H1 (cell line): ENCODE results near the gene CDKN1B. TPM values are rescaled to one million over a fixed set of nuclear protein-coding genes. Genes with fewer than 3 reads are reported as not detected.

Source experiments
- CTCF ChIA-PET: fragments of 300-600 bp; sonication (Branson Sonifier 250); formaldehyde crosslinking; loops from one replicate; lab custom pipeline; 2021; ENCODE audit not compliant: partially characterized antibody; lab: Charles Lee
- POLR2A ChIA-PET: fragments of 300-600 bp; sonication (Branson Sonifier 250); formaldehyde crosslinking; loops from one replicate; lab custom pipeline; 2021; ENCODE audit warnings: inconsistent platforms; ENCODE audit not compliant: partially characterized antibody; lab: Charles Lee
- DNase-seq, 2 experiments: peaks; one replicate each; pipeline versions ENCODE4 v3.0.0 to v3.0.0-alpha.2; 2010 to 2022; ENCODE audit warnings: low spot score in 2 of 2, low read depth in 1 of 2, mixed read lengths in 1 of 2
- FAIRE-seq: peaks from 2 replicates; lab custom pipeline; 2011; peaks lifted over from hg19 to GRCh38; lab: Jason Lieb, UNC
- H2AFZ ChIP-seq: 2 replicates; pipeline ENCODE4 v1.8.1; 2012; ENCODE audit warnings: low read length, inconsistent platforms
- H2AK5ac ChIP-seq: 2 replicates; pipeline ENCODE4 v1.6.1; 2013; ENCODE audit warnings: low read depth, low read length
- H2BK120ac ChIP-seq: replicated peaks from 2 replicates; pipeline ENCODE3; 2013; ENCODE audit warnings: low read depth, low read length, inconsistent platforms
- H2BK12ac ChIP-seq: 2 replicates; pipeline ENCODE4 v1.6.1; 2013; ENCODE audit warnings: low read depth, low read length
- H2BK15ac ChIP-seq: 2 replicates; pipeline ENCODE4 v1.6.1; 2013; ENCODE audit warnings: low read length
- H2BK20ac ChIP-seq: 2 replicates; pipeline ENCODE4 v1.6.1; 2013; ENCODE audit warnings: low read length
- H2BK5ac ChIP-seq: 2 replicates; pipeline ENCODE4 v1.6.1; 2013; ENCODE audit warnings: low read depth, low read length
- H3K14ac ChIP-seq: 2 replicates; pipeline ENCODE4 v1.6.1; 2013; ENCODE audit warnings: inconsistent platforms; ENCODE audit not compliant: insufficient read length
- H3K18ac ChIP-seq: 2 replicates; pipeline ENCODE4 v1.6.1; 2013; ENCODE audit warnings: low read length; ENCODE audit errors: extremely low read depth
- H3K23ac ChIP-seq: 2 replicates; pipeline ENCODE4 v1.6.1; 2013; ENCODE audit warnings: inconsistent platforms; ENCODE audit not compliant: insufficient read length
- H3K23me2 ChIP-seq: 2 replicates; pipeline ENCODE4 v1.6.1; 2013; ENCODE audit warnings: low read depth, low read length
- H3K27ac ChIP-seq: 2 replicates; pipeline ENCODE4 v1.6.1; 2011; ENCODE audit warnings: low read depth, low read length, inconsistent platforms
- H3K27me3 ChIP-seq, 4 experiments: replicated peaks in 1 of 4; 1 replicate in 1 of 4; 2 replicates in 3 of 4; pipeline versions ENCODE4 v1.6.1 to v1.8.1; 2011 to 2013; ENCODE audit warnings: low read length in 3 of 4, mild to moderate bottlenecking in 3 of 4, inconsistent platforms in 2 of 4, mixed read lengths in 2 of 4, moderate library complexity in 1 of 4; ENCODE audit not compliant: control insufficient read depth in 3 of 4, insufficient read depth in 3 of 4; ENCODE audit errors: extremely low read depth in 1 of 4
- H3K36me3 ChIP-seq, 4 experiments: 2 replicates each; pipeline versions ENCODE4 v1.6.1 to v1.8.1; 2011 to 2013; ENCODE audit warnings: mild to moderate bottlenecking in 4 of 4, low read length in 3 of 4, moderate library complexity in 2 of 4, control low read depth in 1 of 4, inconsistent platforms in 1 of 4; ENCODE audit not compliant: insufficient read depth in 4 of 4, control insufficient read depth in 2 of 4
- H3K4ac ChIP-seq: replicated peaks from 2 replicates; pipeline ENCODE3; 2013; ENCODE audit warnings: low read length, low read depth, mixed read lengths, inconsistent platforms; ENCODE audit not compliant: insufficient read length
- H3K4me1 ChIP-seq, 4 experiments: replicated peaks in 1 of 4; 1 replicate in 1 of 4; 2 replicates in 3 of 4; pipeline versions ENCODE4 v1.6.1 to v1.8.1; 2011 to 2013; ENCODE audit warnings: low read length in 3 of 4, inconsistent platforms in 2 of 4, mixed read lengths in 1 of 4; ENCODE audit not compliant: insufficient read depth in 4 of 4, control insufficient read depth in 3 of 4
- H3K4me2 ChIP-seq, 2 experiments: 2 replicates each; pipeline versions ENCODE4 v1.6.1 to v1.8.1; 2011 to 2013; ENCODE audit warnings: low read depth in 2 of 2, low read length in 2 of 2, control low read depth in 1 of 2, inconsistent platforms in 1 of 2, mild to moderate bottlenecking in 1 of 2; ENCODE audit not compliant: insufficient read depth in 1 of 2
- H3K4me3 ChIP-seq, 4 experiments: fragments of 200-600, 300-600 bp in 1 of 4; sonication (generic), shearing (Covaris generic), sonication (Bioruptor Twin) in 1 of 4; 2 replicates each; pipeline versions ENCODE4 v1.5.1 to v1.8.1; 2011 to 2016; ENCODE audit warnings: low read length in 4 of 4, low read depth in 3 of 4, control low read depth in 2 of 4, inconsistent platforms in 2 of 4, mild to moderate bottlenecking in 2 of 4, mixed read lengths in 1 of 4, moderate library complexity in 1 of 4; ENCODE audit not compliant: insufficient read depth in 2 of 4; ENCODE audit errors: extremely low read depth in 1 of 4
- H3K56ac ChIP-seq: replicated peaks from 2 replicates; pipeline ENCODE3; 2013; ENCODE audit warnings: low read depth, mild to moderate bottlenecking, mixed read lengths, low read length, inconsistent platforms; ENCODE audit not compliant: insufficient read length
- H3K79me1 ChIP-seq: 2 replicates; pipeline ENCODE4 v1.6.1; 2013; ENCODE audit warnings: low read depth, low read length, control low read depth
- H3K79me2 ChIP-seq, 2 experiments: 2 replicates each; pipeline versions ENCODE4 v1.6.1 to v1.8.1; 2012 to 2013; ENCODE audit warnings: low read length in 2 of 2, mild to moderate bottlenecking in 2 of 2, inconsistent platforms in 1 of 2; ENCODE audit not compliant: insufficient read depth in 2 of 2, control insufficient read depth in 1 of 2
- H3K9ac ChIP-seq, 4 experiments: replicated peaks in 1 of 4; 1 replicate in 1 of 4; 2 replicates in 3 of 4; pipeline versions ENCODE4 v1.6.1 to v1.8.1; 2011 to 2013; ENCODE audit warnings: low read depth in 3 of 4, low read length in 3 of 4, control low read depth in 2 of 4, mild to moderate bottlenecking in 2 of 4, moderate library complexity in 2 of 4, inconsistent platforms in 1 of 4; ENCODE audit errors: extremely low read depth in 1 of 4
- H3K9me3 ChIP-seq, 2 experiments: 2 replicates each; pipeline versions ENCODE4 v1.6.1 to v1.8.1; 2012 to 2013; ENCODE audit warnings: mild to moderate bottlenecking in 2 of 2, moderate library complexity in 2 of 2, control low read depth in 1 of 2, inconsistent platforms in 1 of 2, low read depth in 1 of 2, low read length in 1 of 2, mixed read lengths in 1 of 2; ENCODE audit not compliant: insufficient read depth in 2 of 2
- H4K20me1 ChIP-seq, 2 experiments: replicated peaks in 1 of 2; 2 replicates each; pipeline versions ENCODE3 to v1.8.1; 2011 to 2013; ENCODE audit warnings: inconsistent platforms in 2 of 2, low read length in 2 of 2, mild to moderate bottlenecking in 1 of 2; ENCODE audit not compliant: insufficient read depth in 2 of 2, control insufficient read depth in 1 of 2
- H4K5ac ChIP-seq: 2 replicates; pipeline ENCODE4 v1.6.1; 2013; ENCODE audit warnings: low read length, low read depth, mixed read lengths, inconsistent platforms; ENCODE audit not compliant: insufficient read length
- H4K8ac ChIP-seq: 2 replicates; pipeline ENCODE4 v1.8.0; 2013; ENCODE audit warnings: mild to moderate bottlenecking, moderate library complexity, low read length, inconsistent platforms; ENCODE audit not compliant: insufficient read depth; ENCODE audit errors: extremely low read depth
- H4K91ac ChIP-seq: replicated peaks from 2 replicates; pipeline ENCODE3; 2013; ENCODE audit warnings: low read length, mixed read lengths, inconsistent platforms; ENCODE audit not compliant: insufficient read length
- ASH2L ChIP-seq: fragments of 200-600, 300-600 bp; sonication (generic); IDR thresholded peaks from one replicate; pipeline ENCODE4 v1.7.1; 2017; ENCODE audit warnings: low read length
- CHD2 ChIP-seq: IDR thresholded peaks from 2 replicates; pipeline ENCODE4 v1.6.1; 2012; ENCODE audit warnings: low read length, improper control_type of control experiment
- EZH2 ChIP-seq: fragments of 200-600 bp; sonication (generic); IDR thresholded peaks from 2 replicates; pipeline ENCODE4 v1.7.1; 2012; ENCODE audit warnings: low read depth, mild to moderate bottlenecking, moderate library complexity, low read length, inconsistent platforms; ENCODE audit not compliant: severe bottlenecking
- KDM4A ChIP-seq: IDR thresholded peaks from one replicate; pipeline ENCODE4 v1.7.1; 2012; ENCODE audit warnings: low read depth, mild to moderate bottlenecking, moderate library complexity, low read length, inconsistent platforms; ENCODE audit not compliant: severe bottlenecking
- POU5F1 ChIP-seq: IDR thresholded peaks from 2 replicates; pipeline ENCODE4 v1.6.1; 2011; ENCODE audit warnings: low read depth, mild to moderate bottlenecking, low read length, moderate library complexity
- RBBP5 ChIP-seq: IDR thresholded peaks from 2 replicates; pipeline ENCODE4 v1.7.1; 2012; ENCODE audit warnings: low read depth, mild to moderate bottlenecking, inconsistent platforms, low read length, moderate library complexity, borderline replicate concordance
- SAP30 ChIP-seq: fragments of 300-600 bp; sonication (generic); IDR thresholded peaks from 2 replicates; pipeline ENCODE4 v1.7.1; 2012; ENCODE audit warnings: low read length, moderate library complexity, mild to moderate bottlenecking, inconsistent platforms; ENCODE audit not compliant: insufficient read depth, insufficient replicate concordance
- SIN3A ChIP-seq, 2 experiments: IDR thresholded peaks in 1 of 2; conservative IDR thresholded peaks in 1 of 2; 2 replicates each; pipeline ENCODE4 v1.6.1; 2011 to 2012; ENCODE audit warnings: low read length in 2 of 2, improper control_type of control experiment in 1 of 2, low read depth in 1 of 2, mild to moderate bottlenecking in 1 of 2
- TAF7 ChIP-seq: optimal IDR thresholded peaks from 2 replicates; pipeline ENCODE3; 2011; ENCODE audit warnings: low read depth, mild to moderate bottlenecking, inconsistent platforms, low read length, moderate library complexity, borderline replicate concordance
- WGBS, 2 experiments: shearing (Covaris generic) in 1 of 2; methylation state at CpG; one replicate each; pipeline versions ENCODE4 v1.1.6 to v1.1.7; 2013 to 2015; ENCODE audit warnings: low lambda C conversion rate in 2 of 2, mixed read lengths in 2 of 2, inconsistent platforms in 1 of 2, low coverage in 1 of 2, missing lambda C conversion rate in 1 of 2; ENCODE audit not compliant: insufficient replicate concordance in 2 of 2, insufficient coverage in 1 of 2, insufficient read length in 1 of 2; ENCODE audit errors: extremely low coverage in 1 of 2, missing lambda C conversion rate in 1 of 2; 5-methylcytosine and 5-hydroxymethylcytosine counted together
- polyA plus RNA-seq, 7 experiments: library from polyadenylated mRNA; depleted of rRNA in 3 of 7; stranded (reverse) in 5 of 7; unstranded in 2 of 7; fragments of >200 nt in 5 of 7; fragments of 200-250 nt in 2 of 7; gene quantifications; 1 replicate in 5 of 7; 2 replicates in 1 of 7; 4 replicates in 1 of 7; pipeline versions ENCODE4 v1.2.1 to v1.2.3, GENCODE V29; 2011 to 2013; ENCODE audit warnings: missing spikeins in 2 of 7, mixed read lengths in 2 of 7
- total RNA-seq: library from RNA; stranded (reverse); fragmentation: NEBNext Ultra II Directional; extraction: Animal tissue kit (Norgen Biotek cat#: 25700); gene quantifications from 2 replicates; pipeline ENCODE4 v1.2.1, GENCODE V29; 2021

The CDKN1B gene
- total and polyA plus RNA-seq, 2 of the 8 experiments (the other 6 are each of a cell fraction or from before 2014, with no cell fraction given): 6.5 to 27.2 TPM

- ChIA-PET POLR2A (interaction anchor here (0.7 to 1.3 kb wide), 4 partner anchors 9 to 631 kb away, joined by 3 to 5 read pairs (median 3); no protein-coding TSS in a partner anchor), CTCF (interaction anchor here (0.7 to 2.4 kb wide), 4 partner anchors 12 to 111 kb away, joined by 3 to 12 read pairs (median 4); no protein-coding TSS in a partner anchor)
- peak overlapping the region; percentile 82 for H3K27ac ChIP-seq
- no peak overlapping the region for H2BK120ac ChIP-seq
- peak in 1 of 2 experiments; percentile 56 for DNase-seq
- no peak overlapping the region for H2AK5ac ChIP-seq
- no peak overlapping the region for H2AFZ ChIP-seq
- no peak overlapping the region for H3K14ac ChIP-seq
- H3K4me3 ChIP-seq: peak overlapping the region; percentile 89 to 99 (median 94)
- H2BK15ac ChIP-seq: no peak overlapping the region
- H4K91ac ChIP-seq: no peak overlapping the region
- no peaks in the 10 kb centered on the region for H3K9me3 ChIP-seq
- H2BK12ac ChIP-seq: no peak overlapping the region
- H4K20me1 ChIP-seq: peaks cover 10 to 12% of the 10 kb centered on the region in 2 experiments
- peak overlapping the region; percentile 62 for H3K56ac ChIP-seq
- H3K79me1 ChIP-seq: peaks cover 7% of the 10 kb centered on the region; the same call in 1 of the 2 replicates
- H2BK20ac ChIP-seq: no peak overlapping the region
- TF ChIP-seq RBBP5 (peak; percentile 2; the same call in 1 of the 2 replicates), SIN3A (conservative IDR thresholded peaks at IDR 0.05 in 1 of 2, IDR thresholded peaks at IDR 0.05 in 1 of 2; ENCODE audit: low read depth in 1 of 2, low read length in 2 of 2) (peak; percentile 10 to 62; a peak in 2 of 4 replicates), POU5F1 (no peak), KDM4A (peak; percentile 49), CHD2 (no peak), SAP30 (peak; percentile 53), ASH2L (peak; percentile 80), TAF7 (peak; percentile 14), EZH2 (peak; percentile 21)
- peak overlapping the region; percentile 82 to 88 (median 86) for H3K9ac ChIP-seq
- peak overlapping the region; percentile 92 for H3K18ac ChIP-seq
- peaks cover 5 to 23% (median 14%) of the 10 kb centered on the region in 4 experiments; a peak in 6 of 7 replicates for H3K4me1 ChIP-seq
- H3K4ac ChIP-seq: no peak overlapping the region
- 1% methylated on average over 61 of the region's 62 CpGs; no CpG with 5 or more reads in 1 of the 2 experiments for WGBS, 2 experiments
- H3K23ac ChIP-seq: no peak overlapping the region
- H3K4me2 ChIP-seq: peak overlapping the region; percentile 95 to 96
- peaks cover 8 to 26% of the 10 kb centered on the region in 2 experiments; a peak in 3 of 4 replicates for H3K79me2 ChIP-seq
- H3K23me2 ChIP-seq: peaks cover 11% of the 10 kb centered on the region
- H4K5ac ChIP-seq: peak overlapping the region; percentile 94
- FAIRE-seq: no peak
- 0 out of 2 replicates have a peak overlapping the region, but pooled peaks have one; percentile 79 for H2BK5ac ChIP-seq
- peak overlapping the region; percentile 94; the same call in 1 of the 2 replicates for H4K8ac ChIP-seq
- H3K27me3 ChIP-seq: peaks cover 0 to 4% (median under 1%) of the 10 kb centered on the region in 4 experiments; a peak in 2 of 7 replicates
- peaks cover 0 to 40% (median 10%) of the 10 kb centered on the region in 4 experiments; a peak in 6 of 8 replicates for H3K36me3 ChIP-seq
Measured at GRCh38 chr12:12717586-12718380, 615 bp downstream of the CDKN1B start.
